Keratinocyte (primary cell): ENCODE data around the gene IGFLR1.

ENCODE experiments used
- CTCF ChIP-seq, 3 experiments: IDR thresholded peaks in 1 of 3; conservative IDR thresholded peaks in 1 of 3; optimal IDR thresholded peaks in 1 of 3; 2 replicates in 2 of 3; 3 replicates in 1 of 3; pipeline versions ENCODE3 to v1.5.1; 2011; ENCODE audit warnings: low read length in 3 of 3, mild to moderate bottlenecking in 3 of 3, moderate library complexity in 2 of 3, control low read depth in 1 of 3, inconsistent platforms in 1 of 3; ENCODE audit not compliant: insufficient read depth in 2 of 3; ENCODE audit errors: extremely low read depth in 1 of 3
- EZH2 ChIP-seq: IDR thresholded peaks from one replicate; pipeline ENCODE4 v1.6.1; 2012; ENCODE audit warnings: inconsistent platforms, mild to moderate bottlenecking, low read length, moderate library complexity

- TF ChIP-seq EZH2 (no peak), CTCF (optimal IDR thresholded peaks at IDR 0.05 in 1 of 3, IDR thresholded peaks at IDR 0.05 in 1 of 3, conservative IDR thresholded peaks at IDR 0.05 in 1 of 3; ENCODE audit: extremely low read depth in 1 of 3, insufficient read depth in 2 of 3, low read length in 3 of 3) (no peak)
Observed at GRCh38 chr19:35774274-35775045, 32.2 kb upstream of the IGFLR1 start.
